Measurements from ENCODE around the gene UNCX. TPM values are rescaled to one million over a fixed set of nuclear protein-coding genes. Genes with fewer than 3 reads are reported as not detected.
"Not testable (repeated sequence)": the region's sequence is repeated elsewhere in the genome, so short reads cannot be mapped to it uniquely, and the experiment has no call there.

UNCX gene
- total RNA-seq, 2 experiments from 2014 or later: not detected

- Mint-ChIP-seq H3K9me3 (no peaks in the 10 kb centered on the region), H3K36me3 (ENCODE audit: low read depth) (no peaks in the 10 kb centered on the region), H3K27me3 (peaks cover 6% of the 10 kb centered on the region), H3K4me1 (no peaks in the 10 kb centered on the region), H3K4me3 (no peak overlapping the region), H3K27ac (no peak overlapping the region)
- POLR2A ChIA-PET: no interaction called here
- no peak for DNase-seq
- CTCF ChIA-PET: no interaction called here
These were observed 34.6 kb downstream of the UNCX start for GRCh38 chr7:1267016-1267900.

GRCh38 chr7:1268076-1268815 lies 35.6 kb downstream of the UNCX start:
- ChIA-PET CTCF (no interaction called here), POLR2A (no interaction called here)
- Mint-ChIP-seq H3K36me3 (ENCODE audit: low read depth) (no peaks in the 10 kb centered on the region), H3K27me3 (peaks cover 6% of the 10 kb centered on the region), H3K9me3 (no peaks in the 10 kb centered on the region), H3K4me3 (no peak overlapping the region), H3K4me1 (no peaks in the 10 kb centered on the region), H3K27ac (no peak overlapping the region)
- DNase-seq: no peak

- Mint-ChIP-seq H3K36me3 (ENCODE audit: low read depth) (no peaks in the 10 kb centered on the region), H3K9me3 (no peaks in the 10 kb centered on the region), H3K4me1 (no peaks in the 10 kb centered on the region), H3K27me3 (peaks cover 6% of the 10 kb centered on the region), H3K27ac (no peak overlapping the region), H3K4me3 (no peak overlapping the region)
- ChIA-PET POLR2A (no interaction called here), CTCF (no interaction called here)
- DNase-seq: no peak
These were observed 36.2 kb downstream of the UNCX start for GRCh38 chr7:1268866-1269265.

- H3K4me3 Mint-ChIP-seq: no peak overlapping the region
- CTCF ChIA-PET: no interaction called here
- H3K27me3 Mint-ChIP-seq: peaks cover 6% of the 10 kb centered on the region
- POLR2A ChIA-PET: no interaction called here
- no peaks in the 10 kb centered on the region for H3K9me3 Mint-ChIP-seq
- no peaks in the 10 kb centered on the region for H3K4me1 Mint-ChIP-seq
- H3K36me3 Mint-ChIP-seq (ENCODE audit: low read depth): no peaks in the 10 kb centered on the region
- DNase-seq: no peak
- H3K27ac Mint-ChIP-seq: no peak overlapping the region
These were observed 36.7 kb downstream of the UNCX start for GRCh38 chr7:1269336-1269890.

- Mint-ChIP-seq H3K4me1 (no peaks in the 10 kb centered on the region), H3K4me3 (no peak overlapping the region), H3K36me3 (ENCODE audit: low read depth) (no peaks in the 10 kb centered on the region), H3K9me3 (no peaks in the 10 kb centered on the region), H3K27me3 (peaks cover 6% of the 10 kb centered on the region), H3K27ac (no peak overlapping the region)
- no peak for DNase-seq
- ChIA-PET POLR2A (no interaction called here), CTCF (interaction anchor here (1.5 kb wide), 1 partner anchor 204 kb away, joined by 3 read pairs; no protein-coding TSS in a partner anchor)
These were observed 37.5 kb downstream of the UNCX start for GRCh38 chr7:1270181-1270580.

GRCh38 chr7:1271046-1271445 lies 38.4 kb downstream of the UNCX start:
- CTCF ChIA-PET: interaction anchor here (1.5 kb wide), 1 partner anchor 203 kb away, joined by 3 read pairs; no protein-coding TSS in a partner anchor
- peaks cover 4% of the 10 kb centered on the region for H3K27me3 Mint-ChIP-seq
- H3K4me3 Mint-ChIP-seq: no peak overlapping the region
- H3K36me3 Mint-ChIP-seq (ENCODE audit: low read depth): no peaks in the 10 kb centered on the region
- POLR2A ChIA-PET: no interaction called here
- no peak for DNase-seq
- H3K9me3 Mint-ChIP-seq: no peaks in the 10 kb centered on the region
- no peak overlapping the region for H3K27ac Mint-ChIP-seq
- no peaks in the 10 kb centered on the region for H3K4me1 Mint-ChIP-seq

GRCh38 chr7:1271656-1272055 lies 39.0 kb downstream of the UNCX start:
- no peak for DNase-seq
- ChIA-PET POLR2A (no interaction called here), CTCF (interaction anchor here (1.5 kb wide), 1 partner anchor 202 kb away, joined by 3 read pairs; no protein-coding TSS in a partner anchor)
- H3K4me3 Mint-ChIP-seq: no peak overlapping the region
- H3K27me3 Mint-ChIP-seq: no peaks in the 10 kb centered on the region
- no peaks in the 10 kb centered on the region for H3K36me3 Mint-ChIP-seq (ENCODE audit: low read depth)
- no peaks in the 10 kb centered on the region for H3K9me3 Mint-ChIP-seq
- H3K4me1 Mint-ChIP-seq: no peaks in the 10 kb centered on the region
- H3K27ac Mint-ChIP-seq: no peak overlapping the region

- H3K27ac Mint-ChIP-seq; POLR2A ChIA-PET; H3K27me3 Mint-ChIP-seq; H3K4me1 Mint-ChIP-seq; DNase-seq; H3K36me3 Mint-ChIP-seq (ENCODE audit: low read depth); CTCF ChIA-PET; H3K4me3 Mint-ChIP-seq; H3K9me3 Mint-ChIP-seq: not testable (repeated sequence)
These were observed 39.5 kb downstream of the UNCX start for GRCh38 chr7:1272136-1272535.

- CTCF ChIA-PET: no interaction called here
- Mint-ChIP-seq H3K27me3 (no peaks in the 10 kb centered on the region), H3K4me1 (no peaks in the 10 kb centered on the region), H3K9me3 (no peaks in the 10 kb centered on the region), H3K27ac (no peak overlapping the region), H3K36me3 (ENCODE audit: low read depth) (no peaks in the 10 kb centered on the region), H3K4me3 (no peak overlapping the region)
- no peak for DNase-seq
- POLR2A ChIA-PET: no interaction called here
These were observed 41.6 kb downstream of the UNCX start for GRCh38 chr7:1274121-1274875.

GRCh38 chr7:1274876-1275375 lies 42.3 kb downstream of the UNCX start:
- no peaks in the 10 kb centered on the region for H3K36me3 Mint-ChIP-seq (ENCODE audit: low read depth)
- no peak overlapping the region for H3K27ac Mint-ChIP-seq
- no peak for DNase-seq
- H3K4me1 Mint-ChIP-seq: no peaks in the 10 kb centered on the region
- H3K9me3 Mint-ChIP-seq: peaks cover 1% of the 10 kb centered on the region
- H3K4me3 Mint-ChIP-seq: no peak overlapping the region
- POLR2A ChIA-PET: no interaction called here
- H3K27me3 Mint-ChIP-seq: no peaks in the 10 kb centered on the region
- CTCF ChIA-PET: no interaction called here

- Mint-ChIP-seq H3K4me3 (no peak overlapping the region), H3K27me3 (no peaks in the 10 kb centered on the region), H3K9me3 (peaks cover 6% of the 10 kb centered on the region), H3K27ac (no peak overlapping the region), H3K36me3 (ENCODE audit: low read depth) (no peaks in the 10 kb centered on the region), H3K4me1 (no peaks in the 10 kb centered on the region)
- DNase-seq: no peak
- ChIA-PET POLR2A (no interaction called here), CTCF (no interaction called here)
These were observed 43.0 kb downstream of the UNCX start for GRCh38 chr7:1275451-1276381.

- Mint-ChIP-seq H3K36me3 (ENCODE audit: low read depth) (no peaks in the 10 kb centered on the region), H3K4me3 (no peak overlapping the region), H3K9me3 (peaks cover 6% of the 10 kb centered on the region), H3K27me3 (no peaks in the 10 kb centered on the region), H3K27ac (no peak overlapping the region), H3K4me1 (no peaks in the 10 kb centered on the region)
- no peak for DNase-seq
- CTCF ChIA-PET: no interaction called here
- POLR2A ChIA-PET: no interaction called here
These were observed 44.0 kb downstream of the UNCX start for GRCh38 chr7:1276626-1277175.

Measured in activated CD4-positive, alpha-beta T cell treated with anti-CD3 and anti-CD28 coated beads, Interleukin-2, amount 10 ng/mL, durations not matched to agents 7 days and 5 days (primary cell).